ENCODE results near the gene SLF1.

The SLF1 gene

GRCh38 chr5:94707359-94707758, 88.9 kb downstream of the SLF1 start:
- DNase-seq (ENCODE audit: extremely low read depth in 1 of 2, low read depth in 1 of 2), result no peak

- no peak for DNase-seq (ENCODE audit: extremely low read depth in 1 of 2, low read depth in 1 of 2)
Measured at GRCh38 chr5:94709277-94709676, 90.8 kb downstream of the SLF1 start.

- no peak for DNase-seq (ENCODE audit: extremely low read depth in 1 of 2, low read depth in 1 of 2)
Measured at GRCh38 chr5:94711785-94712184, 93.3 kb downstream of the SLF1 start.

- no peak for DNase-seq (ENCODE audit: extremely low read depth in 1 of 2, low read depth in 1 of 2)
Measured at GRCh38 chr5:94715768-94716167, 97.3 kb downstream of the SLF1 start.

- no peak for DNase-seq (ENCODE audit: extremely low read depth in 1 of 2, low read depth in 1 of 2)
Measured at GRCh38 chr5:94725142-94725541, 106.7 kb downstream of the SLF1 start.

GRCh38 chr5:94731471-94731870, 113.0 kb downstream of the SLF1 start:
- DNase-seq (ENCODE audit: extremely low read depth in 1 of 2, low read depth in 1 of 2), result no peak

GRCh38 chr5:94736498-94736897, 118.0 kb downstream of the SLF1 start:
- DNase-seq (ENCODE audit: extremely low read depth in 1 of 2, low read depth in 1 of 2), result no peak

- DNase-seq (ENCODE audit: extremely low read depth in 1 of 2, low read depth in 1 of 2), result no peak
Measured at GRCh38 chr5:94740286-94740685, 121.8 kb downstream of the SLF1 start.

GRCh38 chr5:94742852-94743251, 124.4 kb downstream of the SLF1 start:
- no peak for DNase-seq (ENCODE audit: extremely low read depth in 1 of 2, low read depth in 1 of 2)

- no peak for DNase-seq (ENCODE audit: extremely low read depth in 1 of 2, low read depth in 1 of 2)
Measured at GRCh38 chr5:94744906-94745305, 126.4 kb downstream of the SLF1 start.

- DNase-seq (ENCODE audit: extremely low read depth in 1 of 2, low read depth in 1 of 2), result no peak
Measured at GRCh38 chr5:94745786-94746730, 127.6 kb downstream of the SLF1 start.

- no peak for DNase-seq (ENCODE audit: extremely low read depth in 1 of 2, low read depth in 1 of 2)
Measured at GRCh38 chr5:94746731-94747124, 128.3 kb downstream of the SLF1 start.
